Cardiac muscle cell (in vitro differentiated cells and primary cell): ENCODE results near the gene RETSAT. TPM values are rescaled to one million over a fixed set of nuclear protein-coding genes. Genes with fewer than 3 reads are reported as not detected.
A peak's percentile ranks its signal among the peaks of the same experiment; 100 is the strongest.

ENCODE experiments used
- DNase-seq, 2 donors: peaks; one replicate each; pipeline versions ENCODE4 v3.0.0 to v3.0.0-alpha.2; 2010 to 2017; ENCODE audit warnings: low read depth in 1 of 2, low spot score in 1 of 2
- H3K27ac ChIP-seq: fragments of 200-600 bp; sonication (generic); 2 replicates; pipeline ENCODE4 v1.5.1; 2016
- H3K27me3 ChIP-seq: fragments of 200-600 bp; sonication (generic); 2 replicates; pipeline ENCODE4 v1.6.0; 2016; ENCODE audit warnings: control low read depth
- H3K36me3 ChIP-seq: fragments of 200-600 bp; sonication (generic); 2 replicates; pipeline ENCODE4 v1.5.1; 2016; ENCODE audit warnings: control low read depth
- H3K4me1 ChIP-seq: fragments of 200-600 bp; sonication (generic); 2 replicates; pipeline ENCODE4 v1.8.1; 2017; ENCODE audit warnings: low read depth, mild to moderate bottlenecking, mixed run types
- H3K4me3 ChIP-seq: fragments of 200-600 bp; sonication (generic); 2 replicates; pipeline ENCODE4 v1.5.1; 2016; ENCODE audit warnings: mild to moderate bottlenecking
- H3K9me3 ChIP-seq: fragments of 200-600 bp; sonication (generic); 2 replicates; pipeline ENCODE4 v1.5.1; 2017; ENCODE audit warnings: low read depth, mild to moderate bottlenecking, control low read depth
- polyA plus RNA-seq: library from polyadenylated mRNA; unstranded; fragments of >200 nt; fragmentation: Nextera tagmentation; extraction: Ambion mirVana; gene quantifications from 2 replicates; pipeline ENCODE4 v1.2.1, GENCODE V29; 2016
- total RNA-seq: library from RNA; depleted of rRNA; stranded (reverse); fragments of >200 nt; gene quantifications from 2 replicates; pipeline ENCODE4 v1.2.3, GENCODE V29; 2016
- TF ChIP-seq, protein P1 (sequence below): IDR thresholded peaks from 2 replicates; pipeline ENCODE4 v1.5.1; 2012; ENCODE audit warnings: low read depth, mild to moderate bottlenecking, low read length

The RETSAT gene
- total RNA-seq (11.6 and 17.6 TPM in 2 replicates), polyA plus RNA-seq (5.7 and 15.6 TPM in 2 replicates)

DNA sequence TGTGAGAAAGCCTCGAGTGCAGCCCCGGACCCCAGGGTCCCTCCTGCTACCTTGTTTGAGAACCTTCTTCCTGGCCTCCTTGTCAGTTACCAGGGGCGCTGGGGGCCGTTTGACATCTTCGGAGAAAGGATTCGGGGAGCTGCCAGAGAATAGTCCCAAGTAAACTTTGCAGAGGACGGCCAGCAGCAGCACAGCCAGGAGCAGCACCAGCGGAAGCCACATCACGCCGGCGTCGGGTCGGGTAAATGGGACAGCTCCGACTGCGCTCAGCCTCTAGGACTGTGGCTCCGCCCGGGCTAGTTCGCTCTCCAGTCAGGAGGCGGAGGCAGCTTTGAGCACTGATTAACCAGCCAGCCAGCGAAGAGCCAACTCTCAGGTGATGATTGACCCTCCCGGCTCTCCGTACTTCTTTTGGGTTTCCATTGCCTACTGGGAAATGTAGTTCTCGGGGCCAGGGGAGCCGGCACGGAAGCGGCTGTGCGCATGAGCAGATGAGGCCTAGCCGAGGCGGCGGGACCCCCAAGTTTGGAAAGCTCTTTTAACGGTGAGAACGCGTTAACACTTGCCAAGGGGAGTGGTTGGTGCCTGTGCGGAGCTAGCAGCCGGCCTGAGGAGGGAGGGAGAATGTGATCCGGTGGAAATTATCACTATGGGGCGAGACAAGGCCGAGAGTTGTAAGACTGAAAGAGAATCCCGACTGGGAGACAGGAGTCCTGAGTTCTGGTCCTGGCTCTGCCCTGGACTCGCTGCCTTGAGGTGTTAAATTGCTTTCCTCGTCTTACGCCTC, at the start of gene RETSAT, which contains the start of gene ELMOD3:
TSS of gene RETSAT (minus strand) at position 243 of the 787 bp plus-strand sequence. CDS start at position 222, 21 bp downstream.
TSS of gene ELMOD3 (plus strand) at position 484 of the 787 bp plus-strand sequence. CDS start 2,430 bp downstream, outside the sequence.
- peak within 1 kb of the TSS; percentile 65 for H3K27ac ChIP-seq
- H3K9me3 ChIP-seq: no peaks in the 10 kb centered on the region
- TF ChIP-seq, protein P1, sequence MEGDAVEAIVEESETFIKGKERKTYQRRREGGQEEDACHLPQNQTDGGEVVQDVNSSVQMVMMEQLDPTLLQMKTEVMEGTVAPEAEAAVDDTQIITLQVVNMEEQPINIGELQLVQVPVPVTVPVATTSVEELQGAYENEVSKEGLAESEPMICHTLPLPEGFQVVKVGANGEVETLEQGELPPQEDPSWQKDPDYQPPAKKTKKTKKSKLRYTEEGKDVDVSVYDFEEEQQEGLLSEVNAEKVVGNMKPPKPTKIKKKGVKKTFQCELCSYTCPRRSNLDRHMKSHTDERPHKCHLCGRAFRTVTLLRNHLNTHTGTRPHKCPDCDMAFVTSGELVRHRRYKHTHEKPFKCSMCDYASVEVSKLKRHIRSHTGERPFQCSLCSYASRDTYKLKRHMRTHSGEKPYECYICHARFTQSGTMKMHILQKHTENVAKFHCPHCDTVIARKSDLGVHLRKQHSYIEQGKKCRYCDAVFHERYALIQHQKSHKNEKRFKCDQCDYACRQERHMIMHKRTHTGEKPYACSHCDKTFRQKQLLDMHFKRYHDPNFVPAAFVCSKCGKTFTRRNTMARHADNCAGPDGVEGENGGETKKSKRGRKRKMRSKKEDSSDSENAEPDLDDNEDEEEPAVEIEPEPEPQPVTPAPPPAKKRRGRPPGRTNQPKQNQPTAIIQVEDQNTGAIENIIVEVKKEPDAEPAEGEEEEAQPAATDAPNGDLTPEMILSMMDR: no peak

DNA sequence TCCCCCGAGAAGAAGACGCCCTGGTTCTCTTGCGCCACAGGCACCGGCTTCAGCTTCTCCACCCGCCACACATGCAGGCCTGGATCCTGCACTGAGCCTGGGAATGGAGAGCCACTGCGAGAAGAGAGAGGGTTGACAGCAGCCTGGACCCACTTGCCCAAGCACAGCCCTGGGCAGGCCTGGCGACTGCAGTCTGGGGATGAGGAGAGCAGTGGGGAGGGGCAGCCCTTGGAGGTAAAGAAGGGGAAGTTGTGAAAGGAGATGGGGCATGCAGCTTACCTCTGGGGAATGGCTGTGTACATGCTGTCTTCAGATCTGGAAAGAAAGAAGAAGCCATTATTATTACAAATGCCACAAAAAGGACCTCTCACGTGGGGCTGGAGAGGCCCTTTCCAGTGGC, 47.5 kb upstream of the RETSAT start:
- no peak for DNase-seq
- no peaks in the 10 kb centered on the region for H3K36me3 ChIP-seq

More for the DNA sequence above, at the start of gene RETSAT, which contains the start of gene ELMOD3:
- Histone ChIP-seq H3K4me1 (no peaks in the 10 kb centered on the region), H3K4me3 (peak within 1 kb of the TSS; percentile 51), H3K36me3 (peaks cover 4% of the 10 kb centered on the region), H3K27me3 (no peaks in the 10 kb centered on the region)
- DNase-seq: peak; percentile 99

DNA sequence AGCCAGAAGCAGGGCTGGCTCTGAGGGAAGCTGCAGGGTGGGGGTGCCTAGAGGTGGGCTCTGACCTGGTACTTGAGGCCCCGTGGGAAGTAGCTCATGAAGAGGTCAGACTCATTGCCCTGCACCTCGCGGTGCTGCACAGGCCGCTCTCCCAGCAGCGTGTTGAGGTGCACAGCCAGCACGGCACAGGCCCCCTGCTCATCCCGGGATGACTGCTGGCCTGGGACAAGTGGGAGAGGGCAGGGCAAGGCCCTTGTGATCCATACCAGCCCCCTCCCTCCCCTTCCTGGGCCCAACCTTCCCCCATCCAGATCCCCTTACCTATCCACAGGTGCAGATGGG, 47.1 kb upstream of the RETSAT start:
- no peak for DNase-seq
- H3K9me3 ChIP-seq: no peaks in the 10 kb centered on the region
- no peaks in the 10 kb centered on the region for H3K4me1 ChIP-seq
- H3K27me3 ChIP-seq: no peaks in the 10 kb centered on the region
- H3K4me3 ChIP-seq: no peak overlapping the region
- H3K36me3 ChIP-seq: no peaks in the 10 kb centered on the region
- TF ChIP-seq, protein P1: no peak
- H3K27ac ChIP-seq: no peak overlapping the region

More for the DNA sequence above, 47.5 kb upstream of the RETSAT start:
- no peak overlapping the region for H3K27ac ChIP-seq
- TF ChIP-seq, protein P1: no peak
- no peak overlapping the region for H3K4me3 ChIP-seq
- H3K27me3 ChIP-seq: no peaks in the 10 kb centered on the region
- no peaks in the 10 kb centered on the region for H3K4me1 ChIP-seq
- H3K9me3 ChIP-seq: no peaks in the 10 kb centered on the region

DNA sequence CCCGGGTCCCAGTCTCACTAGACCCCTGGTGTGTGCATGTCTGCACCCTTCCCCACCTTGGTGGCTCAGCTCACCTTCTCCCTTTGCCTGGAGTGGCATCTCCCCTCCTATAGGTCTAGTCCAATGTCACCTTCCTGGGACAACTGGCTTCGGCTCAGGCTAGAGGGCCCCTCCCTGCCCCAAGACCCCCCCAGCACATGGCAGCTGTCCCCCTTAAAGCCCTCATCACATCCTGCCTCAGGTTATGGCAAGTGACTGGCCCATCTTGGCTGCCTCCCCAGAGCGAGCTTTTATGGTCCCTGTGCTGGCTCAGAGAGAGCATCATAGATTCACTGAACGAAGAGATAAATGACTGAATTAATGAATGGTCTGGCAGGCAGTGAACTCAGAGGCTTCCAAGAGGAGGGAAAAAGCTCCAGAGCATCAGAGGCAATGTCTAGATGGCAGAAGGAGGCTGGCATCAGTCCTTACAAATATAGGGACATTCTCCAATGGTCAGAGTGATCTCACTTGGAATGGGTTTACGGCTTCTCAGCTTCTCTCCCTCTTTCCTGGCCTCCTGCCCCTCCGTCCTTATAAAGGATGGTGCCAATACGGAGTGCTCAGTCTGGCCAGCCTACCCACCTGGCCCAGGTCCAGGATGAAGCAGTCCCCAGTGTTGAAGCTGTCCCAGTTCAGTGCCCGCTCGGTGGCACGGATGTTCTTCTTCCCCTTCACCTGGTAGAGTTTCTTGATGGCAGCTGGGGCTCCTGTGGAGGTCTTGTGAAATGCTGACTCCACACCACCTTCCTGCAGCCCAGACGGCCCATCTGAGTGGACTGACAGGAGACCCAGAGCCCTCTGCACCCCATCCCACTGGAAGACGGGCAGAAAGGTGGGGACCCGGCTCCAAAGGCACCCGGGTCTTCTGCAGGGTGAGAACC, 46.5 kb upstream of the RETSAT start:
- H3K36me3 ChIP-seq: no peaks in the 10 kb centered on the region
- no peaks in the 10 kb centered on the region for H3K4me1 ChIP-seq
- no peaks in the 10 kb centered on the region for H3K27me3 ChIP-seq
- TF ChIP-seq, protein P1: no peak
- no peak overlapping the region for H3K27ac ChIP-seq
- no peak overlapping the region for H3K4me3 ChIP-seq
- no peak for DNase-seq
- H3K9me3 ChIP-seq: no peaks in the 10 kb centered on the region

DNA sequence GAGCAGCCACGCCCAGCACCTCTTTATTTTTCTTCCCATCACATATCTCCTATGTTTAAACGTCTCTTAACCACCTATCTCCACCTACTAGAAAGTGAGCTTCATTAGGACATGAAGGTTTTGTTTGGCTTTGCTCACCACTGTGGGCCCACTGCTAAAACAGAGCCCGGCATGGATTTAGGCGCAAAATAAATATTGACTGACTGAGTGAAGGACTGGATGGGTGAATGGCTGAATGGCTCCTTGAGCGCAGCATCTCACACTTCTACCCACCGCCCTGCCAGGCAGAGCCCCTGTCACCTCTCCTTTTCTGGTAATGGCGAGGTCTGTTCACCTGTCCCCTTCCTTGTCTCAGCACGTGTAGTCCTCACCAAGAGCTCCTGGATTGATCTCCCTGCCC, 45.7 kb upstream of the RETSAT start:
- Histone ChIP-seq H3K4me3 (no peak overlapping the region), H3K27me3 (no peaks in the 10 kb centered on the region), H3K9me3 (no peaks in the 10 kb centered on the region), H3K4me1 (no peaks in the 10 kb centered on the region), H3K36me3 (no peaks in the 10 kb centered on the region), H3K27ac (no peak overlapping the region)
- DNase-seq: no peak
- TF ChIP-seq, protein P1: no peak
